A549 treated with ZK216348 at 1 μM for 4 hours (cell line): ENCODE results near the gene SLC37A1. TPM values are rescaled to one million over a fixed set of nuclear protein-coding genes. Genes with fewer than 3 reads are reported as not detected.

Experiments
- total RNA-seq: library from RNA; stranded (reverse); fragments of 200-300 nt; extraction: Qiagen RNA extraction; gene quantifications from 5 replicates; pipeline ENCODE4 v1.2.3, GENCODE V29; 2022; ENCODE audit warnings: low read depth

The SLC37A1 gene
- 2.6 to 4.1 TPM (median 3.8 TPM) in 5 replicates for total RNA-seq

DNA sequence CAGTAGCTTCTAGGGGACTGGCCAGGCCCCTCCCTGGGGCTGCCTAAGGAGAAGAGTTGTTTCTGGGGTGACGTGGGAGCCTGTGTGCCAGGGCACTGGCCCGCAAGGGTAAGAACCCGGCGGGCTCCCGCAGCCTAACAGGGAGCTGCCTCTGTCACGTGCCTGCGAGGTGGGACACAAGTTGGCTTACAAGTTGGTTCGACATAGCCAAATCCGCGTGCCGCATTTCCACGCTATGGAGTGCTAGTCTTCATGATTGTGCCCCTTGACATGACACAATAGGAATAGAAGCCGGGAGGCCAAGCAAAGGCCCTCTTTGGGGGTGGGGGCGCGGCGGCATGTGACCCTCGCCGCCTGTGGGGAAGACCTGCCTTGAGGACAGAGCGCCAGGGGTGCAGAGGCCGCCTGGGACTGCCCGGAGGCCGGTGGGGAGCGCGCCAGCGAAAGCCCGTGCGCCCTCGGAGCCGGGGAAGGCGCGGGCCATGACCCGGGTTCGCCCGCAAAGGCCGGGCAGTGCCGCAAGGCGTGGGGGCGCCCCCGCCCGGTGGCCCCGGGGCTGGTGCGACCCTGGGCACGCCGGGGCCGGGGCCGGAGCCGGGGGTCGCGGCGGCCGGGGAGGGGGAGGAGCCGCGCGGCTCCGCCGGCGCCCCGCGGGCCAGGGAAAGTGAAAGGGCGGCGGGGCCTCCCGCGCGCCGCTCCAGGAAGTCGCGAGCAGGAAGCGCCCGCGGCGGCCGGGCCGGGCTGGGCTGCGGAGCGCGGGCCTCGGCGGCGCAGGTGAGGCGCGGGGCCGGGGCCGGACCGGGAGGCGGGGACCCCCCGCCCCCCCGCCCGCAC, at the start of gene SLC37A1:
Gene SLC37A1, plus strand, starts transcription at position 702 of the 834 bp plus-strand sequence. CDS start 4,603 bp downstream, outside the sequence.

DNA sequence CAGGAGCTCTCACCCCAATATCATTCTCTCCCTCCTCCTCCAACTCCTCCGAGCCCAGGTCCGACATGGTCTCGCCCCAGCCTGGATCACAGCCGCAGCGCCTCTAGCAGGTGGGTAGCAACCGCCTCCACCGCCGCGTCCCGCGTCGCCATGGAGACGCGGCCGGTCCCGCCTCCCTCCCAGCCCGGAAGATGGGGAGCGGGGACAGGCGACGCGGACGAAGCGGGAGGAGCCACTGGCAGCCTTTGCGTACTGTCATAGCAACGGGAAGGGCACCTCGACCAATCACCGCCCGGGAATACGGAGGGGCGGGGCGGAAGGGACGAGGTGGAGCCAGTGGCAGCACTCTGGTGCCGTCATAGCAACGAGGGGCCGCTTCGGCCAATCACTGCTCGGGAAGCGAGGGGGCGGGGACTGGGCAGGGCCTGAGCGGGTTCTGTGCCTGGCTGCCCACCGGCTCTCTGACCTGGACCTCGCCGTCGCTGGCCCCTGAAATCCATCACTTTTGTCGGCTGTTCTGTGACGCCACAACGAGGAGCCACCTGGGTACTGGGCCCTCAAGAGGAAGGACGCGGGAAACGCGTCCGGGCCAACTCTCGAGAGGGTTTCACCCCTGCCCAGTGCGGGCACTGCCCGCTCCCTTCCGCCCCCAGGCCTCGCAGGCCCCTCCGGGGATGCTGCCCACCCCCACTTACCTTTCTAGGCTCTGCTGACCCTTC, 17.4 kb upstream of the SLC37A1 start, which contains the start of gene RSPH1:
Gene RSPH1, minus strand, starts transcription at position 105 of the 719 bp plus-strand sequence. Its CDS starts 38 bp downstream, at position 67.

Other genes with a start within 250 kb of the SLC37A1 start
- not detected in 5 replicates for gene TFF3, start 198.4 kb upstream of the SLC37A1 start, total RNA-seq
- gene TFF2, start 162.9 kb upstream of the SLC37A1 start, total RNA-seq = not detected in 5 replicates
- gene TFF1, start 147.3 kb upstream of the SLC37A1 start, total RNA-seq = 20.3 to 28.6 TPM (median 25.3 TPM) in 5 replicates
- 0.15 to 0.24 TPM (median 0.21 TPM) in 5 replicates for gene TMPRSS3, start 117.8 kb upstream of the SLC37A1 start, total RNA-seq
- 0.09 to 0.28 TPM (median 0.18 TPM) in 5 replicates for gene UBASH3A, start 110.0 kb upstream of the SLC37A1 start, total RNA-seq
- gene RSPH1, start 17.6 kb upstream of the SLC37A1 start, total RNA-seq = 0.34 to 1.3 TPM (median 0.67 TPM) in 5 replicates
- 1.0 to 1.5 TPM (median 1.2 TPM) in 5 replicates for gene PDE9A, start 139.8 kb downstream of the SLC37A1 start, total RNA-seq